Stomach smooth muscle (tissue), 2 donors: ENCODE results near the gene CCDC78.
A peak's percentile ranks its signal among the peaks of the same experiment; 100 is the strongest.

Experiments used
- H3K27ac ChIP-seq: one replicate; pipeline ENCODE4 v1.7.0; 2013; ENCODE audit warnings: mild to moderate bottlenecking, low read length, inconsistent platforms
- H3K27me3 ChIP-seq, 2 donors: one replicate each; pipeline ENCODE4 v1.7.0; 2013; ENCODE audit warnings: low read length in 2 of 2; ENCODE audit not compliant: insufficient read depth in 2 of 2, control insufficient read depth in 1 of 2
- H3K36me3 ChIP-seq, 2 donors: one replicate each; pipeline ENCODE4 v1.7.0; 2013; ENCODE audit warnings: low read length in 2 of 2; ENCODE audit not compliant: control insufficient read depth in 2 of 2, insufficient read depth in 2 of 2
- H3K4me1 ChIP-seq: one replicate; pipeline ENCODE4 v1.7.0; 2013; ENCODE audit warnings: low read length; ENCODE audit not compliant: control insufficient read depth, insufficient read depth
- H3K4me3 ChIP-seq, 2 donors: one replicate each; pipeline ENCODE4 v1.7.0; 2013; ENCODE audit warnings: low read length in 2 of 2
- H3K9ac ChIP-seq, 2 donors: one replicate each; pipeline ENCODE4 v1.7.0; 2013; ENCODE audit warnings: low read length in 2 of 2, mild to moderate bottlenecking in 1 of 2
- H3K9me3 ChIP-seq, 2 donors: one replicate each; pipeline ENCODE4 v1.7.0; 2013; ENCODE audit warnings: low read length in 2 of 2; ENCODE audit not compliant: control insufficient read depth in 2 of 2
- donor health status: healthy.
- donor health status: Pancreatic carcinoma.

CCDC78 gene

GRCh38 chr16:721765-722540, 4.3 kb downstream of the CCDC78 start:
- H3K9me3 ChIP-seq = no peaks in the 10 kb centered on the region
- H3K27ac ChIP-seq = no peak overlapping the region
- peak overlapping the region; percentile 75 to 84 for H3K4me3 ChIP-seq
- no peaks in the 10 kb centered on the region for H3K36me3 ChIP-seq
- peaks cover 48% of the 10 kb centered on the region for H3K4me1 ChIP-seq
- peaks cover 13 to 18% of the 10 kb centered on the region in 2 donors for H3K27me3 ChIP-seq
- no peak overlapping the region for H3K9ac ChIP-seq

- no peaks in the 10 kb centered on the region for H3K36me3 ChIP-seq
- H3K9ac ChIP-seq = peak within 1 kb of the TSS; percentile 72 to 73
- peaks cover 8 to 20% of the 10 kb centered on the region in 2 donors for H3K27me3 ChIP-seq
- peaks cover 50% of the 10 kb centered on the region for H3K4me1 ChIP-seq
- H3K4me3 ChIP-seq = peak within 1 kb of the TSS; percentile 75 to 84
- H3K27ac ChIP-seq = peak within 1 kb of the TSS; percentile 82
- H3K9me3 ChIP-seq = no peaks in the 10 kb centered on the region
Measured at GRCh38 chr16:720990-721764, 5.1 kb downstream of the CCDC78 start, which contains the start of gene ANTKMT. Gene ANTKMT, plus strand, starts transcription at chr16:721146. Its CDS starts 129 bp downstream, at chr16:721275.

GRCh38 chr16:720447-720989, 5.7 kb downstream of the CCDC78 start:
- H3K9ac ChIP-seq = peak overlapping the region; percentile 72 to 73
- no peaks in the 10 kb centered on the region for H3K9me3 ChIP-seq
- peak overlapping the region; percentile 75 to 84 for H3K4me3 ChIP-seq
- peaks cover 3 to 18% of the 10 kb centered on the region in 2 donors for H3K27me3 ChIP-seq
- H3K27ac ChIP-seq = peak overlapping the region; percentile 82
- H3K36me3 ChIP-seq = no peaks in the 10 kb centered on the region
- H3K4me1 ChIP-seq = peaks cover 54% of the 10 kb centered on the region

- H3K36me3 ChIP-seq = no peaks in the 10 kb centered on the region
- no peaks in the 10 kb centered on the region for H3K9me3 ChIP-seq
- peak overlapping the region; percentile 72 to 73 for H3K9ac ChIP-seq
- peaks cover 2 to 13% of the 10 kb centered on the region in 2 donors for H3K27me3 ChIP-seq
- H3K4me3 ChIP-seq = peak overlapping the region; percentile 75 to 84
- H3K27ac ChIP-seq = peak overlapping the region; percentile 82
- H3K4me1 ChIP-seq = peaks cover 59% of the 10 kb centered on the region
Measured at GRCh38 chr16:719815-720446, 6.3 kb downstream of the CCDC78 start.

- no peaks in the 10 kb centered on the region for H3K36me3 ChIP-seq
- no peaks in the 10 kb centered on the region for H3K9me3 ChIP-seq
- H3K9ac ChIP-seq = no peak overlapping the region
- peaks cover 2 to 12% of the 10 kb centered on the region in 2 donors for H3K27me3 ChIP-seq
- no peak overlapping the region for H3K4me3 ChIP-seq
- peaks cover 67% of the 10 kb centered on the region for H3K4me1 ChIP-seq
- H3K27ac ChIP-seq = no peak overlapping the region
Measured at GRCh38 chr16:718922-719321, 7.3 kb downstream of the CCDC78 start.

GRCh38 chr16:718389-718788, 7.9 kb downstream of the CCDC78 start:
- peaks cover 67% of the 10 kb centered on the region for H3K4me1 ChIP-seq
- H3K27me3 ChIP-seq = peaks cover 2 to 12% of the 10 kb centered on the region in 2 donors

GRCh38 chr16:717450-718245, 8.6 kb downstream of the CCDC78 start:
- Histone ChIP-seq H3K27ac (no peak overlapping the region), H3K4me3 (no peak overlapping the region), H3K36me3 (no peaks in the 10 kb centered on the region), H3K4me1 (peaks cover 67% of the 10 kb centered on the region), H3K9ac (no peak overlapping the region), H3K9me3 (no peaks in the 10 kb centered on the region), H3K27me3 (peaks cover 2 to 12% of the 10 kb centered on the region in 2 donors)

More at GRCh38 chr16:718389-718788, 7.9 kb downstream of the CCDC78 start:
- H3K9me3 ChIP-seq = no peaks in the 10 kb centered on the region
- no peak overlapping the region for H3K9ac ChIP-seq
- H3K36me3 ChIP-seq = no peaks in the 10 kb centered on the region
- no peak overlapping the region for H3K27ac ChIP-seq
- no peak overlapping the region for H3K4me3 ChIP-seq

GRCh38 chr16:716768-717325, 9.4 kb downstream of the CCDC78 start:
- H3K27ac ChIP-seq = no peak overlapping the region
- H3K4me1 ChIP-seq = peaks cover 62% of the 10 kb centered on the region
- H3K27me3 ChIP-seq = peaks cover 2 to 12% of the 10 kb centered on the region in 2 donors
- no peak overlapping the region for H3K9ac ChIP-seq
- H3K36me3 ChIP-seq = no peaks in the 10 kb centered on the region
- H3K9me3 ChIP-seq = no peaks in the 10 kb centered on the region
- H3K4me3 ChIP-seq = peak overlapping the region in 1 of 2 donors; percentile 74

- Histone ChIP-seq H3K4me3 (peak overlapping the region; percentile 40 to 74), H3K9ac (peak overlapping the region; percentile 20 to 47), H3K36me3 (no peaks in the 10 kb centered on the region), H3K4me1 (peaks cover 56% of the 10 kb centered on the region), H3K9me3 (no peaks in the 10 kb centered on the region), H3K27me3 (peaks cover 6 to 16% of the 10 kb centered on the region in 2 donors), H3K27ac (no peak overlapping the region)
Measured at GRCh38 chr16:716200-716568, 10.1 kb downstream of the CCDC78 start.
